RPMI8226 (cell line): ENCODE data around the gene CACNA2D4.
A peak's percentile ranks its signal among the peaks of the same experiment; 100 is the strongest.

Experiments used
- DNase-seq: peaks from one replicate; pipeline ENCODE4 v3.0.0-alpha.2; 2015

Gene CACNA2D4

DNA sequence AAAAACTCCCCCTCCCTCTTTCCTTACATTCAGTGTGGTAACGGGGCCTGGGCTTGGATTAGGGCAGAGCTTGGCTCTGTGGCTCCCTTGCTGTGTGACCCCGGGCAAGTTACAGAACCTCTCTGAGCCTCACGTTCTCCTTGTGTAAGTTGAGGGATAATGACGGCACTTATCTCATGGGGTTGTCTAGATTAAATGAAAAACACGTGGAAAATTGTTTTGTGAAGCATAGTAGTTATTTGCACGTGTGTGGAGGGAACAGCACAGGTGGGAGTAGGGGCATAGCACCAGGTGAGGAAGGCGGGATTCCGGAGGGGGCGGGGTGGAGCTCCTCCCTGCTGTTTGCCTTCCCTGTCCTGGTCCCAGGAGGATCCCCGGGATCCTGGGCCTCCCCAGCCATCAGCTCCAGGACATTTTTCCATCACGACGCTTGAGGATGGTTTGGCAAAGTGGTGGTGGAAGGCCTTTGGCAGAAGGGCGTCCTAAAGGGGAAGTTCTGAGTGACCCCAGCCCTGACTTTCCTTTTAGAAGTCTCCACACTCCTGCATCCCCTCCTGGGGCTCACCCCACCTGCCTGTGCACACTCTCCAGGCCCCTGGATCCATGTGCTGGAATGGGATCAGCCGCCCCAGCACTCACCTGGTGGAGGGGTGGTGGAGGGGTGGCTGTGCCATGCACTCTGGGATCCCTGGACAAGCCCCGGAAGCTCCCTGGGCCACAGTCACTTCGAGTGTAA, 75.4 kb downstream of the CACNA2D4 start:
- DNase-seq, result no peak

DNA sequence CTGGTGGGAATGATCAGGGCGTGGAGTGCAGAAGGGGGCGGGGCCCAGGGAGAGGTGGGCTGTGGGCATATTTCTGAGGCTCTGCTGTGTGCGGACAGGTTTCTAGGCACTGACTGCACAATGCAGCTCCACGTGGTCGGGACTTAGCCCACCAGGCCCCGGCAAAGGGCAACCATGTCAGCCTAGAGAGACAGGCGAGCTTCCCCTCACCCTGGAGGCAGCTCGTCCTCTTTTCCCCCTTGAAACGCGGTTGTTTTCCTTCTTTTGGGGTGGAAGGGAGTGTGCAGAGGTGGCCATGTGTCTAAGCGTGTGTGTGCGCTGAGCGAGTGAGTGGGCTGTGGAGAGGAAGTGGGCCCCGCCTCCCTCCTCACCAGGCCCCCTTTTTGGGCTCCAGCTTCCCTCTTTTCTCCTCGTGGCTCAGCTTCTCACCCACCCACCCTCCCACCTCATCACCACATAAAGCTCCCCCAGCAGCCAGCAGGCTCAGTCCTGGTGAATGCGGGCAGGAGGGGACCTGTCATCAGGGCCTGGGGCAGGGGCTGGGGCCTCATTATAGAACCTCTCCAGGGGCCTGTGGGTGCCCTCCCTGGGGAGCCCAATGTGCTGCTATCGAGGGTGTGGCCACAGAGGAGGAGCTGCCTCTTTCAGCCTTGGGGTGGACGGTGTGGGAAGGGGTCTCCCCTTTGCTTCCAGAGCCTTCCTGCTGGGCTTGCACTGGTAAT, 76.1 kb downstream of the CACNA2D4 start:
- no peak for DNase-seq

DNA sequence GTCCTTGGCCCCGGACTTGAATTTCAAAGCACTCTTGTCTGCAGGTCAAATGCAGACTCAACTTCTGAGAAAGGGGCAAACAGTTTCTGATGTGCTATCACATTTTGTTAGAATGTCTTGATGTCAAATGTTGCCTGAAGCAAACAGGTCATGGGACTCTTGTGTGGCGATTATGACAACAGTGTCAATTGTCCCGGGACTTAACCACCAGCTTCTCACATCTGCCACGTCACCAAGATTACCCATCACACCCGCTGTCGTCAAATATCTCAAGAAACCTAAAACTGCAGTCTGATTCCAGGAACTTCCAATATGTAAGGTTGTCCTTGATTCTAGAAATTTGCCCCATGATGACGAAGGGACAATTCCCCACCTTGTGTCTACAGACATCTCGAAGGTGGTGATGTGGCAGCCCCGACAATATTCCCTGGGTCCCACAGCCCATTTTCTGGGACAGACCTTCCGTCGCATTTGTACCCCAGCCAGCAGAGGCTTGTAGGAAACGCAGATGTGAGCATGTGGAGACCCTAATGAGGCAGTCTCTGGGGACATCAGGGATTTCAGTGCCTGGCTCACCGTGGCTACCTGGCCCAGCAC, 76.8 kb downstream of the CACNA2D4 start:
- no peak for DNase-seq

DNA sequence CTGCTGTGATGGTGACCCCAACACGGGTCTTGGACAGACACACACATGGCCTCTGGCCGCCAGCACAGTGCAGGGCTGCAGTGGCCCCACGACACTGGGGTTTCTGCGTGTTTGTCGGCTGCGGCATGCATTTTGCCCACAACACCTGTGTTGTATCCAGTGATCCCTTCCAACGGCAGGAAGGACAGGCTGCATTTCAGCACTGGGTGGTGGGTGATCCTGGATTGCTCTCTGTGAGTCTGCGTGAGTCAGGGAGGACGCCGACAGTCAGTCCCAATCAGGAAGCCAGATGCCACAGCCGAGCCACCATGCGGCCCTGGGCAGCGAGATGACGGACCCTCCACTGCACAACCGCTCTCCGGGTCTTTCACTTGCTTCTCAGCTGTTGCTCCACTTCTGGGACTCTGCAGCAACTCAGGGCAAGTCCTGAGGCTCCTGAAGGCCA, 77.4 kb downstream of the CACNA2D4 start:
- no peak for DNase-seq

DNA sequence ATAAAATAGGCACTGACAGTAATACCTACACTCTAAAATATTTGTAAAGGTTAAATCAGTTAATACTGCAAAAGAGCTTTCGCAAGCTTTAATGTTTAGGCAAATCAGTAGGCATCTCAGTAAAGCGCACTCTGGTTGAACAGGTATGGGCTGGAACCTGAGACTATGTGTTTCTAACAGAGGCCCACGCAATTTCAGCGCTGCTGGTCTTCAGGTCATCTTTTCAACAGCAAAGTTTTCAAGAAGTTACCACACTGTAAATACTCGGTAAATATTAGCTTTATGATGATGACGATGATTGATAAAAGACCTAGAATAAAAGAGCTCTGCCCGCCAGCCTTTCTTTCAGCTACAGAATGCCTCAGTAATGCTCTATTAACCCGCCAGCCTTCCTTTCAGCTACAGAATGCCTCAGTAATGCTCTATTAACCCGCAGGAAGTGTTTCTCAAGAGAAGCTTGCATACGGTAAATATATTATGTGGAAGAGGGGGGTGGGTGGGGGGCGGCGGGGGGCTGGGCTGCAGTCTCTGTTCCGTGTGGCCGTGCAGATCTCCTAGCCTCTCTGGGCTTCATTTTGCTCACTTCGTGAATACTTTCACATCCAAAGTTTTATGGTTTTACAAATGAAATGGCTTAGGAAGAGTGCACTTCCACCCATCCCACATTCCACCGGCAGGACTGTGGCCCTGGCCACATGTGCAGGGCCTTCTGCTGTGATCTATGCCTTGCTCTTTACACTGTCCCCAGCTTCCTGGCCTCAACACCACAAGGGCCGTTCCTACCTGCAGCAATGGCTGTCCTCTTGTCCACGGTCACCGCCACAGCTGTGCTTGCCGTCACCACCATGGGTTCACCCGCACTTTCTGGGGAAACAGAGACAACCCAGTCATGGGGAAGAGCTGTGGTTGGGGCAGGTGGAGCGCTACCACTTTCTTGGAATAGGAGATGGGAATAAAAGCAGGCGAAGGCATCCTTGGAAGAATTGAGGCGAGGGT, 78.2 kb downstream of the CACNA2D4 start:
- no peak for DNase-seq

DNA sequence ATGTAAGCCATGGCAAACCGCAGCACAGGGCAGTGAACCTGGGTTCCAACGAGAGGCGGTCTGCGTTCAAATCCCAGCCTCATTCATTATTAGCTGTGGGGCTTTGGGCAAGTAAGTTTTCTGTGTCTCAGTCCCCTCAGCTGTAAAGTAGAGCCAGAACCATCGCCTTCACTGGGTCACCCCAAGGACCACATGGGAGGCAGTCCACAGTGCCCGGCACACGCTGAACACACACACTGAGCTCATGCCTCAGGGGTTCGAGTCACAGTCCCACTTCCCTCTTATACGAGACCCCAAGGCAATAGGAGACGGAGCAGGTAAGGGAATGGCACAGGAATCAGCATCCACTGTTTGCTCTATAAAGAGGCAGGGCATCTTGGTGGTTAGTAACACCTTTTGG, 79.0 kb downstream of the CACNA2D4 start:
- no peak for DNase-seq

DNA sequence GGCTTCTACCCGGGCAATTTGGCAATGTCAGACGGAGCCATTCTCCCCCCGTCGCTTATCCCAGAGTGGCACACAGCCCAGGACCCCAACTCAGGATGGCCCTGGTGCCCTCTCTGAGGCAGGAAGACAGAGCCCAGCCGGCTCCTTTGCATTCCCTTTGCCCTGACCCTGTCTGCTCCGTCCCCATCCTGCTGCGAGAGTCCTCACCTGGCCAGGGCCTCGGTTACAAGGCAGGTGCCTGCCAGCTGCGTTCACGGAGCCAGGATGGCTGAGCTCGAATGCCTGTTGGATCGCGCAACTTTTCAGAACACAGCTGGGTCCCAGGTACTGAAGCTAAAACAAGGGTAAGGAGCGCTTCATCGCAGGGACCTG, 79.5 kb downstream of the CACNA2D4 start:
- DNase-seq, result no peak

DNA sequence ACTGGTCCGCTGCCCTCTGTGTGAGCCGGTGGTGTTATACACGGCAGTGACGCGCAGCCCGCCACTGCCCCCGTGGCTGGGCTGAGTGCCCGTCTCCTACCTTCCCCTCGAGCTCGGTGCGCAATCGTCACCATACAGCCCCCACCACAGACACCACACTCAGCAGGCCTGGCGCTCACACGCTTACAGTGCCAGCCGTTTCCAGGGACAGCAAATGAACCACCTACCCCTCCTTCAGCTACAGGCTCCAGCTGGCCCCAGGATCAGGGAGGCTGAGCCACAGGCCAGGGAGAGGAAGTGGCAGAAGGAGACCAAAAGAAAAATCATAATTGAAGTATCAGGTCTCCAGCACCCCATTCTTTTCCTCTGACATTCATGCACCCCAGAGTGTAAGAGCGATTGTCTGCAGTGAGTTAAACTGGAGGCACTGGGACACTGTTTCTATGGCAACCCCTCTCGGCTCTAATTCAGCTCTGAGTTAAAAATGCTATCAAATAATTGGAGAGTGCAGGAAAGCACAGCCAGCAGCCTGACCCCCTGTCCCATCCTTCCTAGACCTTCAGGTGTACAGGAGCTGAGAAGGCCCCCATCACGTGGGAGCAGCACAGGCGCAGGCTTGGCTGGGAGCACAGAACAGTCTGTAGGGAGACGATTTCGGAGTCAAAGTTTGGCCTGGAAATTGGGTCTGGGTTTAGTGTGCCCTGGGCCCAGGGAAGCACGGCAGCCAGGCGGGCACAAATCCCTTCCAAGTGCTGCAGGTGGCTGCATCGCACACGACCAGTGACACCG, 80.1 kb downstream of the CACNA2D4 start:
- DNase-seq, result no peak

DNA sequence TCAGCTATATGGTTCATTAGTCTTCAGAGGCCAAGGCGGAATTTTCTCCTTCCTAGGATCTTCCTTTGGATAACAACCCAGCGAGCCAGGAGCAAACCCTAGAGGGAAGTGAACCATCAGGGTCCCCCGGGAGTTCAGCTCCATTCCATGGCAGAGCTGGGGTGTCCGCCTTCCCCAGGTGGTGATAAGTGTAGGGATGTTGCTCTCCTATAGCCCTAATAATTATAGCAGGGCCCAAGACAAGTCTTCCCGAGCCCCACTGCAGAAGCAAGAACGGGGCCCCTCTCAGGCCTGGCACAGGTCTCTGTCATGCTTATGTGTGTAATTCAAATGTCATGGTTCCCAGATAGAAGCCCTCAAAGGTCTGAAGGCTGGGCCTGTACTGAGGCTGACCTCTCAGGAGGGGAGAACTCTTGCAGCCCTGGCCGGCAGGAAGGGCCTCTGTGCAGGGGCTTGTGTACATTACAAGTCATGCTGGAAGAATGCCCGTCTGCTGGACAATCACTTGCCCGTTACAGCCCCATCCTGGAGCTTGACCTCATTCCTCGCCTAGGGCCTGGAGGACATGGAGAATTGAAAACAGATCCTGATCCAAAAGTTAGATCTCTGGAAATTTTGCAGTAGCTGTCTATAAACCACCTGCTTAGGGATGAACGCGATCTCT, 80.8 kb downstream of the CACNA2D4 start:
- DNase-seq, result no peak

DNA sequence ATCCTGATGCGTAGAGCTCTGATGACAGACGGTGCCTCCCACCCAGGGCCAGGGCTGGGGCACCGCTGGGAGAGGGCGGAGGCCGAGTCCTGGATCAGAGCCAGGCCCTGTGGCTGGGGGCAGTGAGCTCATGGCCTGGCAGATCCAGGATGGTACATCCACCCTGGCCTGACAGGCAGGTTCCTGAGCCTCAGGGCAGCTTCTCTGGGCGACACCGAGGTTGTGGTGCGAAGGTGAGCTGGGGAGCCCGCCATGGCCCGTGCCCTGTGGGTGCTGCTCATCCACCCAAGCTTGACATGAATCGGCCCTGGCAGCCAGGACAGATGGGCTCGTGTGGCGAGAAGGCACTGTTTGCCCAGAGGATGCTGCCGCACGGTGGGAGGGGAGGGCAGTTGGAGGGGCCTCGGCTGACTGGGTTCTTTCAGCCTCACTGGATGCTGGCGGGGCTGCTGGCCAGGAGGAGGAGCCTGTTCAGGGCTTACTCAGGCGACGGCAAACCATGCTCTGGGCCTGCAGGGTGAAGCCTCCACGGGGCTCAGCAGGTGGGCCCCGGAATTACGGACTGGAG, 81.5 kb downstream of the CACNA2D4 start:
- no peak for DNase-seq

DNA sequence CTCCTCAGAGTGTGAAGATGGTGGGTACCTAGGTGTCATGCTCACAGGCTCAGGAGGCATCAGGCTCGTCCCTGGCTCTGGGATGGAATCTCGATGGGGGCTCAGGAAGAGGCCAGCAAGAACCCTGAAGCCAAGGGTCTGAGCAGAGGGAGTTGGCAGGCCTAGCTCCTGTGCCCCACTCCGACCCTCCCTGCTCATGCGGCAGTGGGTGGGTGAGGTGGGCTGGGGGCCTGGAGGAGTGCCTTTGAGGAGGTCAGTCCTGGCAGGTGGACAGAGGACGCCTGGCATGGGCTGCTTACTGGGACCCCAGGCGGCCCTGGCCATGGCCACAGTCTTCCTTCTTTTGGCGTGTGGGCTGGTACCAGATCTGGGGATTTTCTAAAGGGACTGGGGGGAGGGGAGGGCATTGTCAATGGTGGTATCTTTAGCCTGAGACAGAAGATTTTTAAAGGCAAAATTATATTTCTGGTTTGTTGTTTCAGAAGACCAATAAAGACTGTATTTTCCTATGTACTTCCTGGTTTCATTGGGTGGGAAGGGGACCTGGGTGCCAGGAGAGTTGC, 82.1 kb downstream of the CACNA2D4 start:
- no peak for DNase-seq

DNA sequence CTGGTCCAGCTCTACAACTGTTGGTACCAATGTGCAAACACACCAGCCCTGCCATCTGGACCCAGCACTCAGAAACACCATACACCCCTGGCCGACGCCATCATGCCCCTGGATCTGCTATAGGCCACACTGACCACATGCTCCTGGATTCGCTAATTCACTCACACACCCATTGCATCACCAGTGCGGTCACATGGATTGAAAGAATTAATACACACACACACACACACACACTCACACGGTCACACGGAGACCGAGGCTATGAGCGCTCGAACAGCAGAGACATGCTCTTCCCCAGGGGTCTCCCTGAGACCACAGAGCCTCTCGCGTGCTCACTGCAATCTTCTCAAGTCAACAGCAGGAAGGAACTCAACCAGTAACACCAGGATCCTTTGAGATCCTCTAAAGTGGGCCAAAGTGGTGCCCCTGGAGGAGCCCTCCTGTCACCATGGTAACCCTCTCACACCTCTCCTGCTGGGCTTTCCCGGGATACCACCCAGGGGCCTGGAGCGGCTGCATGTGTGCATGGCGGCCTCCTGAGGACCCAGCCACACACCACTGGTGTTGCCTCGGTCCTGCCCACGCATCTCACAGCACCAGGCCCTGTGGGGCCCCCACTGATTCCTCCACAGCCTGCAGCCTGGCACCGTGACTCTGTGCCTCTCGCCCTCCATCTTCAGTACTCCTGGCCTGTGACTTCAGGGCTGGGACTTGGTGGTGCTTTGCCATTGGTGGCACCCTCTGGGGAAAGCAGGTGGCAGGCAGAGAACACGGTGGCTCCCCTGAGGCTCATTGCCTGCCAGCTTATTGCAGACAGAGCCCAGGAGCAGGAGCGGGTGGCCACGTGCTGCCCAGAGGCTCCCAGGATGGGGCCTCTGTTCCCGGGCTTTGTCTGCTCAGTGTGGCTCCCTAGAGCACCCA, 83.0 kb downstream of the CACNA2D4 start:
- no peak for DNase-seq

DNA sequence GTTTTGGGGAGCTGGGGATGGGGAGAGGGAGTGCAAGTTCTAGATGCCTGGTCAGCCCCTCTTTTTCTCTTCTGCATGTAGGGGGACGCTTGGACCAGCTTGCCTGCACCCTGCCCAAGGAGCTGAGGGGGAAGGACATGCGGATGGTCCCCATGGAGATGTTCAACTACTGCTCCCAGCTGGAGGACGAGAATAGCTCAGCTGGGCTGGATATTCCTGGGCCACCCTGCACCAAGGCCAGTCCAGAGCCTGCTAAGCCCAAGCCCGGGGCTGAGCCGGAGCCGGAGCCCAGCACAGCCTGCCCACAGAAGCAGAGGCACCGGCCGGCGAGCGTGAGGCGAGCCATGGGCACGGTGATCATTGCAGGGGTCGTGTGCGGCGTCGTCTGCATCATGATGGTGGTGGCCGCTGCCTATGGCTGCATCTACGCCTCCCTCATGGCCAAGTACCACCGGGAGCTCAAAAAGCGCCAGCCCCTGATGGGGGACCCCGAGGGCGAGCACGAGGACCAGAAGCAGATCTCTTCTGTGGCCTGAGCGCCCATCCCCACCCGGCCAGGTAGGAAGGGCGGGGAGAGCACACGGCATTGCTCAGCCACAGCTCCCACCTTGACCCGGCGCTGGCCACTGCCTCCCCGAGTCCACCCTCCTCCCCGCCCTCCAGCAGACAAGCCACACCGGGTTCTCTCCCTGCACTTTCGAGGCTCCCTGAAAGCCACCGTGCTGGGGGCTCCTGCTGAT, 84.1 kb downstream of the CACNA2D4 start:
- DNase-seq, result no peak

DNA sequence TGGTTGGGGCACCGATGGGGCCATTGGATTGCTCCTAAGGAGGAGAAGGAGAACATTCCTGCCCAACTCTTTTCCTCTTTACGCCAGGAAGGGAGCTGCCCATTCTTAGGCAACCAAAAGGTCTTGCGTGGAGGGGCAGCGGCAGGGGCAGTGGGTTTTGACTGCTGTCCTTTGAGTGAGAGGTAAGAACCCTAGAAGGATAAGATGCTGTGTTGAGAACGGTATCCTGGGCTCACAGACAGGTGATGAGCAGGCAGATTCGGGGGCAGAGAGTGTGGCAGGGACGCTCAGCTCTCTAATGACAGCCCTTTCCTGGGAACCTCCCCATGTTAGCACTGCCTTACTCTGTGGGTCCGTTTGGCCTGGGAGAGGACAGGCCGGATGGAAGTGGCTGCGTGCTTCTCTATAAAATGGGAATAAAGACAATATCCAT, 84.8 kb downstream of the CACNA2D4 start:
- no peak for DNase-seq

DNA sequence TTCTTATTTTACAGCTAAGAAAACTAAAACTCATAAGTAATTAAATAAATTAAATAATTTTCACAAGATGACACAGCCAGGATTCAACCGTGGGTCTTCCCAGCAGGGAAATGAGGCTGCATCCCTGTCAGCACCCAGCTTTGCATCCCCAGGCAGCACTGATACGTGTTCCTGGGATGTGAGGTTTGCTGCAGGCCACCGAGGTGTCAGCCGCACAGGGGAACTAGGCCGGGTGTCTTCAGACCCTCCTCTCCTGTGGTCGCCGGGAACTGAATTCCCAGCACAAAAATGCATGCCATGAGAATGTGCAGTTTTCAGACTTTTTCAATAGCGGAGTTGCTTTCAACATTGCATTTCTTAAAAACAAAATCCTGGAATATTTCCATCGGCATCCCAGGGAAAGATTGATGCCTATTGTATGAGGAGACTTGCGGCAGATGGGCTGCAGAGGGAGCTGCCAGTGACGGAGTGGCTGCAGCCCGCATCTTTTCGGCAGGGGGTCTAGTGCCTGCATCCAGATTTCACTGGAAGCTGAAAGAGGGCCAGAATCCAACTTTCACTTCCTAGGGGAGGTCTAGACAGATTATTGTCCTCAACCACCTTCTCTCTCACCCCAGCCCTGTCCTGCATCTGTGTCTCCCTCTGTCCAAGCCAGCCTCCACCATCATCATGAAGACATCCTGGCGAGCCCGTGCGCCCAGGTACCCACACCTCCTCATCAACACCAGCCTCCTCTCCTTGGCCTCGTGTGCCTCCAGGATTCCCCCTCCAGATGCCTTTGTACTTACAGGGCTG, 85.5 kb downstream of the CACNA2D4 start:
- DNase-seq, result no peak

DNA sequence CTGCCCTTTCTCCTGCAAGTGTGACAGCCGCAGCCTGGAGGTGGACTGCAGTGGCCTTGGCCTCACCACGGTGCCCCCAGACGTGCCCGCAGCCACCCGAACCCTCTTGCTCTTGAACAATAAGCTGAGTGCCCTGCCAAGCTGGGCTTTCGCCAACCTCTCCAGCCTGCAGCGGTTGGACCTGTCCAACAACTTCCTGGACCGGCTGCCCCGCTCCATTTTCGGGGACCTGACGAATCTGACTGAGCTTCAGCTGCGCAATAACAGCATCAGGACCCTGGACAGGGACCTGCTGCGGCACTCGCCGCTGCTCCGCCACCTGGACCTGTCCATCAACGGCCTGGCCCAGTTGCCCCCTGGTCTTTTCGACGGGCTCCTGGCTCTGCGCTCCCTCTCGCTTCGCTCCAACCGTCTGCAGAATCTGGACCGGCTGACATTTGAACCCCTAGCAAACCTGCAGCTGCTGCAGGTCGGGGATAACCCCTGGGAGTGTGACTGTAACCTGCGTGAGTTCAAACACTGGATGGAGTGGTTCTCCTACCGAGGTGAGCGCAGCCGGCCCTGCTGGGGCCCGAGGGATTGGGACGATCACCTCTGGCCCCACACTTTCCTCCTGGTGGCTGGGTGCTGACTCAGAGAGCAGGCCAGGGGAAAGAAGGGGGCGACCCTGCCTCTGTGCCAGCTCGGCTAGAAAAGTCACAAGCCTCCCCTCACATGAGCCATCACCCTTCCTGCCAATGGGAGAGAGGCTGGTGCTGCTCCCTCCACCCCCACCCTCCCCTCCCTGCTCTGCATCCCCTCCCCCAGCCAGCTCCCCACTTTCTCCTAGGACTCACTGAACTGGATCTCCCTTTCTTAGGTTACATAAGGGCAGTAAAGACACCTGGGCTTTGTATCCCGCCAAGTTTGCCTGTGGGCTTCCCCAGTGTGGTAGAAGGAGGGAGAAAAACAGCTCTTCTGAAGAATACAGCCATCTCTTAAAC, 87.2 kb downstream of the CACNA2D4 start:
- peak; percentile 49 for DNase-seq

DNA sequence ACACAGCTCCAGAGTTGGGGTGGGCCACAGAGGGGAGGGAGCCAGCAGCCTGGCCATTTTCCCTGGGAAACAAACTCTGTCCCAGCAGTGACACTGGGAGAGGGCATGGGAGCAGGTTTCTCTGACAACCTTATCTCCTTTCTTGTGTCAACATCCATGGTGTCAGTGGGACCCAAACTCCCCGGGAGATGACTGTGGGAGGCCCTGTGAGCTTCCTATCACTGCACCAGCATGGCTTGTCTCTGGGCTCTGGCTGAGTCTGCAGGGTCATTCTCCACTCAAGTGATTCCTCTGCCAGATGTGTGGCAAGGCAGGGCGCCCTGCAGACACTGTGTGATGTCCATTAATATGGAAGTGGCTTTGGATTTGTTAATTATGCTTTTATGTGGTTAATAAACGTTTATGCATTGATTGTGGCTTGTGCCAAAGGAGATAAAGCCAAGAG, 88.0 kb downstream of the CACNA2D4 start:
- no peak for DNase-seq
